Neutrophil (primary cell): ENCODE measurements around the gene TMEM51.

Experiments used
- H3K27ac ChIP-seq: fragments of 200-600 bp; sonication (generic); 2 replicates; pipeline ENCODE4 v1.5.1; 2016; ENCODE audit warnings: mild to moderate bottlenecking, moderate library complexity
- H3K27me3 ChIP-seq: fragments of 200-600 bp; sonication (generic); 2 replicates; pipeline ENCODE4 v1.6.0; 2016; ENCODE audit warnings: mild to moderate bottlenecking
- H3K36me3 ChIP-seq: fragments of 200-600 bp; sonication (generic); 2 replicates; pipeline ENCODE4 v1.5.1; 2017
- H3K4me1 ChIP-seq, 2 experiments: fragments of 200-600 bp in 1 of 2; sonication (generic) in 1 of 2; 1 replicate in 1 of 2; 2 replicates in 1 of 2; pipeline versions ENCODE4 v1.5.1 to v1.6.1; 2013 to 2016; ENCODE audit warnings: low read depth in 1 of 2, low read length in 1 of 2, mild to moderate bottlenecking in 1 of 2, moderate library complexity in 1 of 2; ENCODE audit not compliant: control insufficient read depth in 1 of 2, insufficient read depth in 1 of 2
- H3K4me3 ChIP-seq, 2 experiments: fragments of 200-600 bp in 1 of 2; sonication (generic) in 1 of 2; 1 replicate in 1 of 2; 2 replicates in 1 of 2; pipeline ENCODE4 v1.5.1; 2013 to 2016; ENCODE audit warnings: low read depth in 1 of 2, low read length in 1 of 2, mild to moderate bottlenecking in 1 of 2, moderate library complexity in 1 of 2
- H3K9me3 ChIP-seq: fragments of 200-600 bp; sonication (generic); 2 replicates; pipeline ENCODE4 v1.5.1; 2016
- CTCF ChIP-seq: fragments of 200-600 bp; sonication (generic); IDR thresholded peaks from 2 replicates; pipeline ENCODE4 v1.5.1; 2016; ENCODE audit warnings: antibody characterized with exemption

TMEM51 gene

GRCh38 chr1:15196069-15196468 lies 42.5 kb downstream of the TMEM51 start:
- Histone ChIP-seq H3K36me3 (no peaks in the 10 kb centered on the region), H3K27ac (no peak overlapping the region), H3K9me3 (no peaks in the 10 kb centered on the region), H3K4me1 (no peaks in the 10 kb centered on the region), H3K27me3 (no peaks in the 10 kb centered on the region), H3K4me3 (no peak overlapping the region)
- no peak for TF ChIP-seq CTCF

GRCh38 chr1:15196807-15197530 lies 43.4 kb downstream of the TMEM51 start:
- H3K4me1 ChIP-seq = no peaks in the 10 kb centered on the region
- H3K36me3 ChIP-seq = no peaks in the 10 kb centered on the region
- no peak overlapping the region for H3K4me3 ChIP-seq
- no peak for TF ChIP-seq CTCF
- H3K9me3 ChIP-seq = no peaks in the 10 kb centered on the region
- H3K27ac ChIP-seq = no peak overlapping the region
- H3K27me3 ChIP-seq = no peaks in the 10 kb centered on the region

- Histone ChIP-seq H3K27ac (no peak overlapping the region), H3K4me1 (no peaks in the 10 kb centered on the region), H3K36me3 (no peaks in the 10 kb centered on the region), H3K27me3 (no peaks in the 10 kb centered on the region), H3K9me3 (no peaks in the 10 kb centered on the region), H3K4me3 (no peak overlapping the region)
- no peak for TF ChIP-seq CTCF
Measured at GRCh38 chr1:15197591-15198447, 44.3 kb downstream of the TMEM51 start.

- Histone ChIP-seq H3K27me3 (no peaks in the 10 kb centered on the region), H3K9me3 (no peaks in the 10 kb centered on the region), H3K4me3 (no peak overlapping the region), H3K4me1 (no peaks in the 10 kb centered on the region), H3K36me3 (no peaks in the 10 kb centered on the region), H3K27ac (no peak overlapping the region)
- TF ChIP-seq CTCF = no peak
Measured at GRCh38 chr1:15198684-15199083, 45.1 kb downstream of the TMEM51 start.

- H3K9me3 ChIP-seq = no peaks in the 10 kb centered on the region
- H3K27me3 ChIP-seq = no peaks in the 10 kb centered on the region
- no peaks in the 10 kb centered on the region for H3K4me1 ChIP-seq
- H3K36me3 ChIP-seq = no peaks in the 10 kb centered on the region
- no peak for TF ChIP-seq CTCF
- no peak overlapping the region for H3K4me3 ChIP-seq
- no peak overlapping the region for H3K27ac ChIP-seq
Measured at GRCh38 chr1:15201221-15201620, 47.7 kb downstream of the TMEM51 start.
